ENCODE measurements around the gene GJD2. TPM values are rescaled to one million over a fixed set of nuclear protein-coding genes. Genes with fewer than 3 reads are reported as not detected.

The GJD2 gene
- total RNA-seq, 1 donor from 2014 or later = not detected

DNA sequence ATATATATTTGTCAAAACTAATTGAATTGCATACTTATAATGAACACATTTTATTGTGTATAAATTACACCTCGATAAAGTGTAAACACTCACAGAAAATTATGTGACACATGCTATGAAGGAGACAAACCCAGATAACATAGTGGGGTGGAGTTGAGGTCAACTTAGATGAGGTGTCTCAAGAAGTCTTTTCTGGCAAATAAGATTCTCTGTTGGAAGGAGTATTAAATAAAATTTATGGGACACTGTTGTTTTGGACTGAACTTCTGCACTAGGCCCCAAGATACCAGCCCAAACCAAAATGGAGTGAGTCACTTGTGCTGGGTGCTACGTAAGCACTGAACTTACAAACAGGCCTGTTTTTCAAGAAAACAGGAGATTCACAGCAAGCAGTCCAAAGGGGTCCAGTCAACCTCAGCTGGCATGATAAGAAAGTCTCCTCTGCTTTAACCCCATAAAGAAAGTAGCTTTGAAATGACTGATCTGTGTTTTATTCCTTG is 21.9 kb upstream of the GJD2 start:
- Histone ChIP-seq H3K4me1 (ENCODE audit: control insufficient read depth in 3 of 3, insufficient read depth in 3 of 3, low read length in 3 of 3) (no peaks in the 10 kb centered on the region), H3K36me3 (ENCODE audit: control insufficient read depth in 3 of 3, insufficient read depth in 3 of 3, low read length in 3 of 3) (no peaks in the 10 kb centered on the region), H3K4me3 (ENCODE audit: low read length in 3 of 3) (no peak overlapping the region), H3K27me3 (ENCODE audit: control insufficient read depth in 3 of 3, insufficient read depth in 3 of 3, low read length in 3 of 3) (peaks cover 0 to 4% (median 0%) of the 10 kb centered on the region in 3 donors), H3K9ac (ENCODE audit: low read depth in 1 of 3, low read length in 3 of 3) (no peak overlapping the region), H3K27ac (ENCODE audit: low read depth, low read length) (no peak overlapping the region), H3K9me3 (ENCODE audit: control insufficient read depth in 3 of 3, low read length in 3 of 3) (no peaks in the 10 kb centered on the region)

DNA sequence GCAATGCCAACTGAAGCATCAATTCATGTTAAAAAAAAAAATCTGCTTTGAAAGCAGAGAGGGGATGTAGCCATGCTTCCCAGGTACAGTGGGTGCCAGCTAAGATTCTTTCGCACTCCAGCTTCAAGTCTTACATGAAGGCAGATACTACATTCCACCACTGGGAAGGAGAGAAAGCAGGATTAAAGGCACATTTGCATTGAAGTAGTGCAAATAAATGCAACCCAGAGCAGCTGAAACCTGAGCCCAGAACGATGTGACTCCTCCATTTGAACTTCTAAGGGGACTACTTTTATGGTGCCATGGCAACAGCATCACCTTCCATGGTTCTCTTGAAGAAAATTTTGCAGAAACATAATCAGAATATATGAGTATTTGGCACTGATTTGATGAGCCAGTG is 19.1 kb upstream of the GJD2 start:
- Histone ChIP-seq H3K4me1 (ENCODE audit: control insufficient read depth in 3 of 3, insufficient read depth in 3 of 3, low read length in 3 of 3) (peaks cover 0 to 5% (median 0%) of the 10 kb centered on the region in 3 donors), H3K4me3 (ENCODE audit: low read length in 3 of 3) (no peak overlapping the region), H3K27me3 (ENCODE audit: control insufficient read depth in 3 of 3, insufficient read depth in 3 of 3, low read length in 3 of 3) (peaks cover 0 to 4% (median 0%) of the 10 kb centered on the region in 3 donors), H3K27ac (ENCODE audit: low read depth, low read length) (no peak overlapping the region), H3K36me3 (ENCODE audit: control insufficient read depth in 3 of 3, insufficient read depth in 3 of 3, low read length in 3 of 3) (no peaks in the 10 kb centered on the region), H3K9ac (ENCODE audit: low read depth in 1 of 3, low read length in 3 of 3) (no peak overlapping the region), H3K9me3 (ENCODE audit: control insufficient read depth in 3 of 3, low read length in 3 of 3) (no peaks in the 10 kb centered on the region)

DNA sequence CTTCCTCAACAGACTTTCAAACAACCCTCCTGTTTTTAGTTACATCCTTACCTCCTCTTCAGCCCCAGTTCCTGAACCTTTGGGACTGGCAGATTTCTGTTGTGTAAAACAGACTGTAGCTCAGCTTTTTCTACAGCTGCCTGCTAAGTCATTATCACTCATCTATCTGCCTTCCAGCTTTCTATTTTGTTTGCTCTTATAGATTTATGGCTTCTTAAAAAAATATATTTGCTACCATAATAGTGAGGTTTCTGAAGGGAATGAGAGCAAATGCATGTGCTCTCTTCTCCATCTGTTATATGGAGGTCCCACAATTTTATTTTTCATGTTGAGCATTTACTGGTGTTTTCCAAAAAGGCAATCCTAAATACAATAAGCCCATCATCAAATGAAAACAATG is 18.2 kb upstream of the GJD2 start:
- H3K27ac ChIP-seq (ENCODE audit: low read depth, low read length) = no peak overlapping the region
- H3K4me1 ChIP-seq (ENCODE audit: control insufficient read depth in 3 of 3, insufficient read depth in 3 of 3, low read length in 3 of 3) = peaks cover 0 to 5% (median 0%) of the 10 kb centered on the region in 3 donors
- H3K4me3 ChIP-seq (ENCODE audit: low read length in 3 of 3) = no peak overlapping the region
- peaks cover 0 to 4% (median 0%) of the 10 kb centered on the region in 3 donors for H3K27me3 ChIP-seq (ENCODE audit: control insufficient read depth in 3 of 3, insufficient read depth in 3 of 3, low read length in 3 of 3)
- no peaks in the 10 kb centered on the region for H3K9me3 ChIP-seq (ENCODE audit: control insufficient read depth in 3 of 3, low read length in 3 of 3)
- no peaks in the 10 kb centered on the region for H3K36me3 ChIP-seq (ENCODE audit: control insufficient read depth in 3 of 3, insufficient read depth in 3 of 3, low read length in 3 of 3)
- H3K9ac ChIP-seq (ENCODE audit: low read depth in 1 of 3, low read length in 3 of 3) = no peak overlapping the region

DNA sequence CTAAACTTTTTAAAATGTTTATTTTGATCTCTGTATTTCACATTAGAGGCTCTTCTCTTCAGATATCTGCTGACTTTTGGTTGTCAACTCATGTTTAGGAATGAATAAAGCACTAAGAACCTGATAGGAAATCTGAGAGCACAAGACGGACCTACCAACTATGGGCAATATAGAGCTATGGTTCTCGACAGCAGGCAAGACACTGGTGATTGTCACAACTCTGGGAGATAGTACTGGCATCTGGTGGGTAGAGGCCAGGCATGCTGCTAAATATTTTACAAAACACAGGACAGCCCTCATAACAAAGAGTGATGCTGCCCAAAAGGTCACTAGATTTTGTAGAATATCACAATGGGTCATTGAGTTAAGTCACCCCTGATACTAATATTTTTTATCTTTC is 17.5 kb upstream of the GJD2 start:
- Histone ChIP-seq H3K4me1 (ENCODE audit: control insufficient read depth in 3 of 3, insufficient read depth in 3 of 3, low read length in 3 of 3) (peaks cover 0 to 5% (median 0%) of the 10 kb centered on the region in 3 donors), H3K27me3 (ENCODE audit: control insufficient read depth in 3 of 3, insufficient read depth in 3 of 3, low read length in 3 of 3) (peaks cover 0 to 4% (median 0%) of the 10 kb centered on the region in 3 donors), H3K4me3 (ENCODE audit: low read length in 3 of 3) (no peak overlapping the region), H3K36me3 (ENCODE audit: control insufficient read depth in 3 of 3, insufficient read depth in 3 of 3, low read length in 3 of 3) (no peaks in the 10 kb centered on the region), H3K9ac (ENCODE audit: low read depth in 1 of 3, low read length in 3 of 3) (no peak overlapping the region), H3K27ac (ENCODE audit: low read depth, low read length) (no peak overlapping the region), H3K9me3 (ENCODE audit: control insufficient read depth in 3 of 3, low read length in 3 of 3) (no peaks in the 10 kb centered on the region)

DNA sequence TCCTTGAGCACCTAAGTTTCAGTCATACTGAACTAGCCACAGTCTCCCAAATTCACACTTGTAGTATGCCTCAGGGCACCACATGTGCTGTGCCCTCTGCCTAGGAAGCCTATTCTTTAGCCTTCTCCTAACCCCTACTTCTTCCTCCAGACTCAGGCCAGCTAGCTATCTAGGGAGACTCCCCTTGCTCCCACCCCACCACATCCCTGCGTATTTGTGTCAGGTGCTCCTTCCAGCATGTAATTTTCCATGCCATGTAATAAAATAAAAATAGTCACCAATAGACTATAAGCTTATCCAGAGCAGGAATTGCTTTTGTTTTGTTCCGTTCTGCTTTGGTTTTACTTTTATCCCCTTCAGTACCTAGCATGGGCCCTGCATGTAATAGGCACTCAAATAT is 14.9 kb upstream of the GJD2 start:
- peaks cover 0 to 5% (median 0%) of the 10 kb centered on the region in 3 donors for H3K4me1 ChIP-seq (ENCODE audit: control insufficient read depth in 3 of 3, insufficient read depth in 3 of 3, low read length in 3 of 3)
- no peak overlapping the region for H3K9ac ChIP-seq (ENCODE audit: low read depth in 1 of 3, low read length in 3 of 3)
- H3K36me3 ChIP-seq (ENCODE audit: control insufficient read depth in 3 of 3, insufficient read depth in 3 of 3, low read length in 3 of 3) = no peaks in the 10 kb centered on the region
- peaks cover 0 to 4% (median 0%) of the 10 kb centered on the region in 3 donors for H3K27me3 ChIP-seq (ENCODE audit: control insufficient read depth in 3 of 3, insufficient read depth in 3 of 3, low read length in 3 of 3)
- H3K4me3 ChIP-seq (ENCODE audit: low read length in 3 of 3) = peak overlapping the region in 1 of 3 donors; percentile 14
- no peaks in the 10 kb centered on the region for H3K9me3 ChIP-seq (ENCODE audit: control insufficient read depth in 3 of 3, low read length in 3 of 3)
- H3K27ac ChIP-seq (ENCODE audit: low read depth, low read length) = no peak overlapping the region

DNA sequence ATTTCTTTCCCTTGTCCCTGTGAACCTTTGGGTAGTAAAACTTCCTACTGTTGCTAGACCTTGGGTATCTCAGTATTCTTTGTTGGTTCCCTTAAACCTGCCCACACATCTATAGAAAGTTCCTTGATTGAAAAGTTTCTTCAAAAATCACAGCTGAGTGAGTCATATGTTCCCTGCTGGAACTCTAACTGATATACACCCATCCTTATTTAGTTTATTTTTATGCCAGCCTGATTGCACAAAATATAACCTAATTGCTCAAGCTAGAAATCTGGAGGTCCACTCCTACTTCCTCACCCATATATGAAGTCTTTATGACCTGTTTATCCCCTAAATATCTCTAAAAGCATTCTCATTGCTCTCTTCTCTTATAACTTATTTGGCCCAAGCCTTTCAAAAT is 13.7 kb upstream of the GJD2 start:
- H3K9ac ChIP-seq (ENCODE audit: low read depth in 1 of 3, low read length in 3 of 3) = no peak overlapping the region
- no peaks in the 10 kb centered on the region for H3K36me3 ChIP-seq (ENCODE audit: control insufficient read depth in 3 of 3, insufficient read depth in 3 of 3, low read length in 3 of 3)
- no peaks in the 10 kb centered on the region for H3K27me3 ChIP-seq (ENCODE audit: control insufficient read depth in 3 of 3, insufficient read depth in 3 of 3, low read length in 3 of 3)
- no peaks in the 10 kb centered on the region for H3K9me3 ChIP-seq (ENCODE audit: control insufficient read depth in 3 of 3, low read length in 3 of 3)
- H3K27ac ChIP-seq (ENCODE audit: low read depth, low read length) = no peak overlapping the region
- peaks cover 0 to 5% (median 0%) of the 10 kb centered on the region in 3 donors for H3K4me1 ChIP-seq (ENCODE audit: control insufficient read depth in 3 of 3, insufficient read depth in 3 of 3, low read length in 3 of 3)
- H3K4me3 ChIP-seq (ENCODE audit: low read length in 3 of 3) = no peak overlapping the region

DNA sequence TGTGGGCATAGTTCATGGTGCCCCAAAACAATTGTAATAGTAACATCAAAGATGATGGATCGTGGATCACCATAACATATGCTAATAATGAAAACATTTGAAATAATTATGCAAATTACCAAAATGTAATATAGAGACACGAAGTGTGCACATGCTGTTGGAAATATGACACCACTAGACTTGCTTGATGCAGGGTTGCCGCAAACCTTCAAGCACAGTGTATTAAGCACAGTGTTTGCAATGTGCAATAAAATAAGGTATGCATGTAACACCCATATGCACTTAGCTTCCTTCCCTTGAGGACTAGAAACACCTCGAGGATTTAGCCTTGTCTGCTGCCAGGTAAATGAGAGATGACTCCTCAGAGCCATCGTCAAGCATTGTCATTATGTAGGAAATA is 10.9 kb upstream of the GJD2 start:
- H3K9ac ChIP-seq (ENCODE audit: low read depth in 1 of 3, low read length in 3 of 3) = no peak overlapping the region

DNA sequence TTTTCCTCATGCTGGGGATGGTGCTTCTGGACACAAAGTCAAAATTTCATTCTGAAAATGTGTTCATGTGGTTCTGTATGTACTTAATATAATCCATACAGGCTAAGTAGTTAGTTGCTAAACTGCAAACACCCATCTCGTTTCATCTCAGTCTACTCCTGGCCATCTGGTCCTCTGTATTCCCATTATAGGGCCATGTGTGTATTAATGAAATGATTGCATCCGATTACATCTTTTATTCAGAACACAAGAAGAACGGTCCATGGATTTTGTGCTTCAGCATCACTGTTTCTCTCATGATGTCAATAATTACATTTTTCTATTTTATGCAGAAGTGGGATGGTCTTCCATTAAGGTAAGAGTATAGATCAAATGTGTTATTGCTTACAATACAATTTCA is 6.1 kb upstream of the GJD2 start:
- no peak overlapping the region for H3K9ac ChIP-seq (ENCODE audit: low read depth in 1 of 3, low read length in 3 of 3)
- H3K36me3 ChIP-seq (ENCODE audit: control insufficient read depth in 3 of 3, insufficient read depth in 3 of 3, low read length in 3 of 3) = no peaks in the 10 kb centered on the region
- H3K27ac ChIP-seq (ENCODE audit: low read depth, low read length) = no peak overlapping the region
- no peaks in the 10 kb centered on the region for H3K4me1 ChIP-seq (ENCODE audit: control insufficient read depth in 3 of 3, insufficient read depth in 3 of 3, low read length in 3 of 3)
- H3K27me3 ChIP-seq (ENCODE audit: control insufficient read depth in 3 of 3, insufficient read depth in 3 of 3, low read length in 3 of 3) = peaks cover 13 to 14% (median 13%) of the 10 kb centered on the region in 3 donors
- H3K4me3 ChIP-seq (ENCODE audit: low read length in 3 of 3) = no peak overlapping the region
- H3K9me3 ChIP-seq (ENCODE audit: control insufficient read depth in 3 of 3, low read length in 3 of 3) = no peaks in the 10 kb centered on the region

More for the DNA sequence above, 10.9 kb upstream of the GJD2 start:
- no peak overlapping the region for H3K27ac ChIP-seq (ENCODE audit: low read depth, low read length)
- no peak overlapping the region for H3K4me3 ChIP-seq (ENCODE audit: low read length in 3 of 3)
- peaks cover 0 to 5% (median 0%) of the 10 kb centered on the region in 3 donors for H3K4me1 ChIP-seq (ENCODE audit: control insufficient read depth in 3 of 3, insufficient read depth in 3 of 3, low read length in 3 of 3)
- H3K9me3 ChIP-seq (ENCODE audit: control insufficient read depth in 3 of 3, low read length in 3 of 3) = no peaks in the 10 kb centered on the region
- no peaks in the 10 kb centered on the region for H3K36me3 ChIP-seq (ENCODE audit: control insufficient read depth in 3 of 3, insufficient read depth in 3 of 3, low read length in 3 of 3)
- no peaks in the 10 kb centered on the region for H3K27me3 ChIP-seq (ENCODE audit: control insufficient read depth in 3 of 3, insufficient read depth in 3 of 3, low read length in 3 of 3)

DNA sequence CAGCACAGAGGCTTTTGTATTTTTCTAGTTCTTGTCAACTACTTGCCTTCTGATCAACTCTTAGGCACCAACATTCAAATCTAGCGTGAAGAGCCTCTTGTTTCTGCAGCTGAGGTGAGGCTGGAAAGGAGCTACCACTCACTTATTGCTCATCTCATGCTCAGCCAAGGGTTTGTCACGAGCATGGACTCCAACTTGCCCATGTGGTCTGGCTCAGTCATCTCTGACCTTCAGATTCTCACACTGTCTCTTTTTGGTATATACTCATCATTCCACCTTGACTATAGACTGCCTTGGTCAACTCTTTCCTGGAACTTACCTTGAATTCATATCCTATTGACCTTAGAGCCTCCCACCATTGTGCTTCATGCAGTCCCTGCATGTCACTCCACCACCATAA is 5.2 kb upstream of the GJD2 start:
- Histone ChIP-seq H3K9ac (ENCODE audit: low read depth in 1 of 3, low read length in 3 of 3) (no peak overlapping the region), H3K4me1 (ENCODE audit: control insufficient read depth in 3 of 3, insufficient read depth in 3 of 3, low read length in 3 of 3) (no peaks in the 10 kb centered on the region), H3K27me3 (ENCODE audit: control insufficient read depth in 3 of 3, insufficient read depth in 3 of 3, low read length in 3 of 3) (peaks cover 21 to 23% (median 22%) of the 10 kb centered on the region in 3 donors), H3K9me3 (ENCODE audit: control insufficient read depth in 3 of 3, low read length in 3 of 3) (no peaks in the 10 kb centered on the region), H3K27ac (ENCODE audit: low read depth, low read length) (no peak overlapping the region), H3K36me3 (ENCODE audit: control insufficient read depth in 3 of 3, insufficient read depth in 3 of 3, low read length in 3 of 3) (no peaks in the 10 kb centered on the region), H3K4me3 (ENCODE audit: low read length in 3 of 3) (no peak overlapping the region)

DNA sequence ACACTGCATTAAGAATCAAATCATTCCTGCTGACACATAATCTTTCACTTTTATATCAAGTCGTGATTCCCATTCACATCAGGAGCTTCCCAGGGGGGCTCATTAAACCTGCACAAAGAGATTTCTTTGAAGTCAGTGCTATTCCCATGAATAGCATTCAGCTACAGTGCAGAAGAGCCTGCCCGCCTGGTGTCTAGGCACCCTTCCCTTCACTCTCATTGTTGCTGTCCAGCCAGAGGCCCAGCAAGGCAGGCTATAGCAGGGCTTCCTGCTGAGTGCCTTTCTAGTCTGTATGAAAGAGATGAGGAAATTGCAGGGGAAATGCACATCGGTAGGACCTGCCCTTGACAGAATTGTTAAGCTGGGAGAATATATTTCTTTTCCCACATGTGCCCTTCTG is 4.5 kb upstream of the GJD2 start:
- Histone ChIP-seq H3K4me3 (ENCODE audit: low read length in 3 of 3) (no peak overlapping the region), H3K27me3 (ENCODE audit: control insufficient read depth in 3 of 3, insufficient read depth in 3 of 3, low read length in 3 of 3) (peaks cover 28 to 29% (median 29%) of the 10 kb centered on the region in 3 donors), H3K9ac (ENCODE audit: low read depth in 1 of 3, low read length in 3 of 3) (no peak overlapping the region), H3K4me1 (ENCODE audit: control insufficient read depth in 3 of 3, insufficient read depth in 3 of 3, low read length in 3 of 3) (peaks cover 0 to 3% (median 0%) of the 10 kb centered on the region in 3 donors), H3K27ac (ENCODE audit: low read depth, low read length) (no peak overlapping the region), H3K36me3 (ENCODE audit: control insufficient read depth in 3 of 3, insufficient read depth in 3 of 3, low read length in 3 of 3) (no peaks in the 10 kb centered on the region), H3K9me3 (ENCODE audit: control insufficient read depth in 3 of 3, low read length in 3 of 3) (no peaks in the 10 kb centered on the region)
